IMR-90 (cell line): ENCODE data around the gene NBEA. TPM values are rescaled to one million over a fixed set of nuclear protein-coding genes. Genes with fewer than 3 reads are reported as not detected.

Experiments used
- ATAC-seq: fragments of 200-7000 bp; cut with Tn5 transposase; 2 replicates; pipeline ENCODE4 v1.9.1; 2020; ENCODE audit warnings: low read depth, mild to moderate bottlenecking, moderate library complexity
- BruUV-seq: library from RNA; stranded (reverse); fragments of 400-500 nt; replicated peaks from 2 replicates; lab custom pipeline; 2021; lab: Mats Ljungman, UMichigan
- CTCF ChIA-PET: fragments of 300-600 bp; formaldehyde crosslinking; extraction: SDS; loops from one replicate; lab custom pipeline; 2021; ENCODE audit warnings: antibody characterized with exemption; lab: Yijun Ruan, JAX
- POLR2A ChIA-PET: fragments of 300-600 bp; sonication (Branson Sonifier 250); formaldehyde crosslinking; loops from one replicate; lab custom pipeline; 2022; ENCODE audit warnings: antibody characterized with exemption; ENCODE audit not compliant: unreplicated experiment; lab: Charles Lee
- DNase-seq: peaks from one replicate; pipeline ENCODE4 v3.0.0; 2013
- H2AFZ ChIP-seq: replicated peaks from 2 replicates; pipeline ENCODE3; 2013; ENCODE audit warnings: low read length, mild to moderate bottlenecking; ENCODE audit not compliant: poor library complexity
- H2AK5ac ChIP-seq: 2 replicates; pipeline ENCODE4 v1.6.1; 2013; ENCODE audit warnings: low read depth, low read length, inconsistent platforms
- H2AK9ac ChIP-seq: replicated peaks from 2 replicates; pipeline ENCODE3; 2013; ENCODE audit warnings: mild to moderate bottlenecking, low read depth, low read length, moderate library complexity; ENCODE audit not compliant: poor library complexity
- H2BK120ac ChIP-seq: 2 replicates; pipeline ENCODE4 v1.6.1; 2013; ENCODE audit warnings: low read depth, low read length, inconsistent platforms
- H2BK15ac ChIP-seq: 3 replicates; pipeline ENCODE4 v1.6.1; 2013; ENCODE audit warnings: low read depth, low read length, inconsistent platforms
- H2BK20ac ChIP-seq: 2 replicates; pipeline ENCODE4 v1.6.1; 2013; ENCODE audit warnings: low read depth, mild to moderate bottlenecking, inconsistent platforms, low read length, moderate library complexity
- H2BK5ac ChIP-seq: 2 replicates; pipeline ENCODE4 v1.6.1; 2013; ENCODE audit warnings: mild to moderate bottlenecking, low read depth, low read length, inconsistent platforms; ENCODE audit not compliant: poor library complexity, severe bottlenecking
- H3K14ac ChIP-seq: replicated peaks from 2 replicates; pipeline ENCODE4 v1.6.1; 2013; ENCODE audit warnings: low read depth, low read length, inconsistent platforms
- H3K18ac ChIP-seq: 2 replicates; pipeline ENCODE4 v1.6.1; 2013; ENCODE audit warnings: low read depth, low read length, control low read depth
- H3K23ac ChIP-seq: 2 replicates; pipeline ENCODE4 v1.6.1; 2013; ENCODE audit warnings: low read depth, low read length, inconsistent platforms
- H3K27ac ChIP-seq: 2 replicates; pipeline ENCODE4 v1.5.1; 2013; ENCODE audit warnings: mild to moderate bottlenecking, control low read depth, low read length; ENCODE audit not compliant: insufficient read depth
- H3K27me3 ChIP-seq: 2 replicates; pipeline ENCODE4 v1.6.1; 2013; ENCODE audit warnings: low read length; ENCODE audit not compliant: control insufficient read depth, insufficient read depth
- H3K36me3 ChIP-seq: 2 replicates; pipeline ENCODE4 v1.6.1; 2013; ENCODE audit warnings: low read length, mixed read lengths; ENCODE audit not compliant: control insufficient read depth, insufficient read depth
- H3K4ac ChIP-seq: 2 replicates; pipeline ENCODE4 v1.6.1; 2013; ENCODE audit warnings: low read depth, low read length, inconsistent platforms
- H3K4me1 ChIP-seq: 2 replicates; pipeline ENCODE4 v1.6.1; 2013; ENCODE audit warnings: low read length, mixed read lengths; ENCODE audit not compliant: control insufficient read depth, insufficient read depth
- H3K4me2 ChIP-seq: 2 replicates; pipeline ENCODE4 v1.6.1; 2013; ENCODE audit warnings: low read depth, mild to moderate bottlenecking, control low read depth, low read length, moderate library complexity
- H3K4me3 ChIP-seq: 2 replicates; pipeline ENCODE4 v1.5.1; 2013; ENCODE audit warnings: low read depth, mild to moderate bottlenecking, control low read depth, low read length, moderate library complexity; ENCODE audit not compliant: insufficient read depth
- H3K56ac ChIP-seq: 2 replicates; pipeline ENCODE4 v1.6.1; 2013; ENCODE audit warnings: low read length, inconsistent platforms; ENCODE audit not compliant: insufficient read depth; ENCODE audit errors: extremely low read depth
- H3K79me1 ChIP-seq, 2 experiments: 2 replicates each; pipeline ENCODE4 v1.6.1; 2013; ENCODE audit warnings: low read length in 2 of 2, inconsistent platforms in 1 of 2, low read depth in 1 of 2
- H3K9ac ChIP-seq: 2 replicates; pipeline ENCODE4 v1.6.1; 2013; ENCODE audit warnings: low read depth, low read length, control low read depth
- H3K9me1 ChIP-seq: 2 replicates; pipeline ENCODE4 v1.6.1; 2013; ENCODE audit warnings: low read length, inconsistent platforms; ENCODE audit not compliant: insufficient read depth
- H3K9me3 ChIP-seq: 2 replicates; pipeline ENCODE4 v1.6.1; 2013; ENCODE audit warnings: low read length; ENCODE audit not compliant: control insufficient read depth, insufficient read depth
- H4K20me1 ChIP-seq: 2 replicates; pipeline ENCODE4 v1.6.1; 2013; ENCODE audit warnings: low read length, inconsistent platforms; ENCODE audit not compliant: insufficient read depth
- H4K5ac ChIP-seq: 2 replicates; pipeline ENCODE4 v1.6.1; 2013; ENCODE audit warnings: mild to moderate bottlenecking, low read depth, low read length, control low read depth
- H4K8ac ChIP-seq, 2 experiments: 2 replicates each; pipeline ENCODE4 v1.6.1; 2013; ENCODE audit warnings: low read depth in 2 of 2, low read length in 2 of 2, control low read depth in 1 of 2, inconsistent platforms in 1 of 2
- H4K91ac ChIP-seq: 2 replicates; pipeline ENCODE4 v1.6.1; 2013; ENCODE audit warnings: low read depth, low read length, inconsistent platforms; ENCODE audit not compliant: insufficient read depth
- BHLHE40 ChIP-seq: fragments of 150-350 bp; IDR thresholded peaks from 2 replicates; pipeline ENCODE4 v1.6.1; 2016; ENCODE audit warnings: mild to moderate bottlenecking, low read depth, low read length
- CEBPB ChIP-seq: IDR thresholded peaks from 2 replicates; pipeline ENCODE4 v1.6.1; 2012; ENCODE audit warnings: low read depth, low read length, improper control_type of control experiment
- CHD1 ChIP-seq: IDR thresholded peaks from 2 replicates; pipeline ENCODE4 v1.6.1; 2012; ENCODE audit warnings: low read depth, low read length, improper control_type of control experiment
- ELK1 ChIP-seq: fragments of 150-350 bp; IDR thresholded peaks from 2 replicates; pipeline ENCODE4 v1.6.1; 2016; ENCODE audit warnings: low read depth, mild to moderate bottlenecking, low read length, moderate library complexity, borderline replicate concordance
- FOS ChIP-seq: fragments of 150-350 bp; IDR thresholded peaks from 2 replicates; pipeline ENCODE4 v1.6.1; 2016; ENCODE audit warnings: low read depth, low read length
- MAFK ChIP-seq: IDR thresholded peaks from 2 replicates; pipeline ENCODE4 v1.6.1; 2012; ENCODE audit warnings: low read depth, low read length, improper control_type of control experiment
- MAZ ChIP-seq: IDR thresholded peaks from 2 replicates; pipeline ENCODE4 v1.6.1; 2012; ENCODE audit warnings: low read depth, mild to moderate bottlenecking, low read length, improper control_type of control experiment, moderate library complexity, borderline replicate concordance
- MXI1 ChIP-seq: IDR thresholded peaks from 2 replicates; pipeline ENCODE4 v1.6.1; 2012; ENCODE audit warnings: low read depth, mild to moderate bottlenecking, low read length, moderate library complexity, borderline replicate concordance
- NFE2L2 ChIP-seq: fragments of 150-350 bp; IDR thresholded peaks from 2 replicates; pipeline ENCODE4 v1.6.1; 2016; ENCODE audit warnings: low read depth, mild to moderate bottlenecking, low read length
- POLR2A ChIP-seq: IDR thresholded peaks from 2 replicates; pipeline ENCODE4 v1.6.1; 2012; ENCODE audit warnings: mild to moderate bottlenecking, low read depth, low read length
- RAD21 ChIP-seq: IDR thresholded peaks from 2 replicates; pipeline ENCODE4 v1.6.1; 2012; ENCODE audit warnings: low read length, improper control_type of control experiment
- RCOR1 ChIP-seq: IDR thresholded peaks from 2 replicates; pipeline ENCODE4 v1.6.1; 2012; ENCODE audit warnings: mild to moderate bottlenecking, low read length, improper control_type of control experiment; ENCODE audit not compliant: insufficient replicate concordance
- RFX5 ChIP-seq: IDR thresholded peaks from 2 replicates; pipeline ENCODE4 v1.8.0; 2012; ENCODE audit warnings: low read depth, mild to moderate bottlenecking, low read length, moderate library complexity
- SMC3 ChIP-seq: fragments of 150-350 bp; IDR thresholded peaks from 2 replicates; pipeline ENCODE4 v1.6.1; 2016; ENCODE audit warnings: low read depth, mild to moderate bottlenecking, antibody characterized with exemption, low read length, moderate library complexity
- USF2 ChIP-seq: fragments of 150-350 bp; IDR thresholded peaks from 2 replicates; pipeline ENCODE4 v1.6.1; 2017; ENCODE audit warnings: mild to moderate bottlenecking, antibody characterized with exemption, low read length, low read depth
- dilution Hi-C: fragments of 300-500 bp; cut with HindIII; formaldehyde crosslinking; loops from one replicate; pipeline ENCODE4 v1.14.3; 2018; ENCODE audit warnings: low sequenced_read_pairs; ENCODE audit not compliant: unreplicated experiment
- in situ Hi-C: fragments of 300-500 bp; cut with MboI; formaldehyde crosslinking; loops from 3 replicates; pipeline ENCODE4 v1.14.3; 2019; ENCODE audit warnings: low sequenced_read_pairs, inconsistent platforms, mixed read lengths
- intact Hi-C: fragments of 100-400 bp; cut with micrococcal nuclease; formaldehyde crosslinking; loops from 2 replicates; pipeline ENCODE4 v1.10.0; 2022
- polyA plus RNA-seq, 3 experiments: library from polyadenylated mRNA; depleted of rRNA; stranded (reverse); fragments of >200 nt; gene quantifications; 2 replicates each; pipeline ENCODE4 v1.2.3, GENCODE V29; 2012; ENCODE audit warnings: low replicate concordance in 1 of 3
- total RNA-seq: library from RNA; depleted of rRNA; stranded (reverse); fragments of >200 nt; gene quantifications from 2 replicates; pipeline ENCODE4 v1.2.3, GENCODE V29; 2012
- TF ChIP-seq, protein P1 (sequence below): conservative IDR thresholded peaks from 2 replicates; pipeline ENCODE4 v1.5.1; 2012; ENCODE audit warnings: mild to moderate bottlenecking, low read depth, low read length, improper control_type of control experiment

Gene NBEA
- total and polyA plus RNA-seq, 2 of the 4 experiments (the other 2 are of a cell fraction): 0.82 to 2.2 TPM

- no peak overlapping the region for H2BK15ac ChIP-seq
- POLR2A ChIA-PET: no interaction called here
- H4K8ac ChIP-seq: no peak overlapping the region
- in situ Hi-C loops (no loop called here), intact Hi-C loops (no loop called here), dilution Hi-C loops (no loop called here)
- no peak overlapping the region for H2AK5ac ChIP-seq
- no peak overlapping the region for H3K18ac ChIP-seq
- H3K14ac ChIP-seq: no peak overlapping the region
- H3K9me1 ChIP-seq: no peaks in the 10 kb centered on the region
- H3K36me3 ChIP-seq: no peaks in the 10 kb centered on the region
- no peak overlapping the region for H2BK5ac ChIP-seq
- H2AFZ ChIP-seq: no peak overlapping the region
- no peak overlapping the region for H3K9ac ChIP-seq
- no peak overlapping the region for H4K91ac ChIP-seq
- H2AK9ac ChIP-seq: no peak overlapping the region
- no peak overlapping the region for H2BK120ac ChIP-seq
- TF ChIP-seq RFX5: no peak
- TF ChIP-seq FOS: no peak
- TF ChIP-seq MXI1: no peak
- TF ChIP-seq CEBPB: no peak
- TF ChIP-seq ELK1: no peak
- no peak for TF ChIP-seq RCOR1
- no peak for TF ChIP-seq MAFK
- TF ChIP-seq, protein P1, sequence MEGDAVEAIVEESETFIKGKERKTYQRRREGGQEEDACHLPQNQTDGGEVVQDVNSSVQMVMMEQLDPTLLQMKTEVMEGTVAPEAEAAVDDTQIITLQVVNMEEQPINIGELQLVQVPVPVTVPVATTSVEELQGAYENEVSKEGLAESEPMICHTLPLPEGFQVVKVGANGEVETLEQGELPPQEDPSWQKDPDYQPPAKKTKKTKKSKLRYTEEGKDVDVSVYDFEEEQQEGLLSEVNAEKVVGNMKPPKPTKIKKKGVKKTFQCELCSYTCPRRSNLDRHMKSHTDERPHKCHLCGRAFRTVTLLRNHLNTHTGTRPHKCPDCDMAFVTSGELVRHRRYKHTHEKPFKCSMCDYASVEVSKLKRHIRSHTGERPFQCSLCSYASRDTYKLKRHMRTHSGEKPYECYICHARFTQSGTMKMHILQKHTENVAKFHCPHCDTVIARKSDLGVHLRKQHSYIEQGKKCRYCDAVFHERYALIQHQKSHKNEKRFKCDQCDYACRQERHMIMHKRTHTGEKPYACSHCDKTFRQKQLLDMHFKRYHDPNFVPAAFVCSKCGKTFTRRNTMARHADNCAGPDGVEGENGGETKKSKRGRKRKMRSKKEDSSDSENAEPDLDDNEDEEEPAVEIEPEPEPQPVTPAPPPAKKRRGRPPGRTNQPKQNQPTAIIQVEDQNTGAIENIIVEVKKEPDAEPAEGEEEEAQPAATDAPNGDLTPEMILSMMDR: no peak
- no peak for TF ChIP-seq NFE2L2
- TF ChIP-seq RAD21: no peak
- TF ChIP-seq POLR2A: no peak
- no peak for TF ChIP-seq CHD1
- no peak for TF ChIP-seq BHLHE40
- TF ChIP-seq USF2: no peak
- no peak for TF ChIP-seq MAZ
- TF ChIP-seq SMC3: no peak
- CTCF ChIA-PET: no interaction called here
- no peak overlapping the region for H3K27ac ChIP-seq
- H3K9me3 ChIP-seq: no peaks in the 10 kb centered on the region
- BruUV-seq: no TSS peak
- no peak overlapping the region for H3K4me2 ChIP-seq
- H4K5ac ChIP-seq: no peak overlapping the region
- no peaks in the 10 kb centered on the region for H3K4me1 ChIP-seq
- H3K4me3 ChIP-seq: no peak overlapping the region
- H3K56ac ChIP-seq: no peak overlapping the region
- H2BK20ac ChIP-seq: no peak overlapping the region
- DNase-seq: no peak
- no peak overlapping the region for H3K23ac ChIP-seq
- no peak overlapping the region for H3K4ac ChIP-seq
- no peaks in the 10 kb centered on the region for H3K27me3 ChIP-seq
- ATAC-seq: no peak
- no peaks in the 10 kb centered on the region for H3K79me1 ChIP-seq
- H4K20me1 ChIP-seq: no peaks in the 10 kb centered on the region
These were observed 556.2 kb downstream of the NBEA start for GRCh38 chr13:35498231-35498630.
